ENCODE results near the gene ADGB.

The ADGB gene

DNA sequence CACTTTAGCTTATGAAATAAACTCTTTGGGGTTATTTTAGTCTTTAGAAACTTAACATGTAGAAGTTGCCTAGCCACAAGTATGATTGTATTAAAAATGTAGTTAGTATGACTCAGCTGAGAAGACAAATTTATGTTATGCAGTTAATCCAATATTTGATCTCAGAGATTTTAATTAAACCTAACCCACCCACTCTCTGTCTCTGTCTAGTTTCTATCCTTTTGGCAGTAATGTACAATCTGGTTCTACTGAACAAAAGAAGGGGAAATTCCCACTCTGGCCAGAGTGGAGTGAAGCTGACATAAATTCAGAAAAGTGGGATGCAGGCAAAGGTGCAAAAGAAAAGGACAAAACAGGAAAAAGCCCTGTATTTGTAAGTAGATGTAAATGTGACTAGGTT lies 36.4 kb downstream of the ADGB start:
- DNase-seq, result no peak

DNA sequence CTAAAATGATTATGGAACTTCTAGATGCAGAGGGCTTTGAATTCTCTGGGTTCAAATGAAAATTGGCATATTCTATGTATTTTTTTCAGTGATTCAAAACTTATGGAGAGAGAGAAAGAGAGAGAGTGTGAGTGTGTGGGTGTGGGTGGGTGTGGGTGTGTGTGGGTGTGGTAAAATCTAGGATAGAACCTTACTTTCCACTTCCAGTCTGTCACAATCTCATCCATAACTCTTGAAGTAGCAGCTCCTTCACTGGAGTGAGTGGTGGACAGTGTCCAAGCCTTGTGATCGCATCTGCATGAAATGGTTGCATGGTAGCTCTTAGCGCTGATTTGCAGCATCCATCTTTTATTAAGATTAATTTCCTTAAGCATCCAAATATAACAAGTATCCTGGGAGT lies 37.7 kb downstream of the ADGB start:
- DNase-seq, result no peak

DNA sequence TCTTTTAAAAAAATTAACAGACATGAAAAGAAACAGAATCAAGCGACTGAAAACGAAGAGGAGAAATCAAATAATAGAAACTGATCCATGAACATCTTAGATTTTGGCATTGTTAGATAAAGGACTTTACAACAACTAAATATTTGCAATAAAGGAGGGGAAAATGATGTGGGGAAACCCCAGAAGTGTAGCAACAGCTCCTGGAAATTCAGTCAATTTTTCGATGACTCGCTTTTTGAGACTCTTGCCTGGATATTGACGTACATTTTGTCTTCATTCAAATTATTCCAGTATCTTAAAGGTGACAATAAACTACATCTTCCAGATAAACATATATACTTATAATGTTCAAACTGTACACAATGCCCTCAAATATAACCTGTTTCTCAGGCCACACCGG lies 44.1 kb downstream of the ADGB start:
- DNase-seq, result no peak

DNA sequence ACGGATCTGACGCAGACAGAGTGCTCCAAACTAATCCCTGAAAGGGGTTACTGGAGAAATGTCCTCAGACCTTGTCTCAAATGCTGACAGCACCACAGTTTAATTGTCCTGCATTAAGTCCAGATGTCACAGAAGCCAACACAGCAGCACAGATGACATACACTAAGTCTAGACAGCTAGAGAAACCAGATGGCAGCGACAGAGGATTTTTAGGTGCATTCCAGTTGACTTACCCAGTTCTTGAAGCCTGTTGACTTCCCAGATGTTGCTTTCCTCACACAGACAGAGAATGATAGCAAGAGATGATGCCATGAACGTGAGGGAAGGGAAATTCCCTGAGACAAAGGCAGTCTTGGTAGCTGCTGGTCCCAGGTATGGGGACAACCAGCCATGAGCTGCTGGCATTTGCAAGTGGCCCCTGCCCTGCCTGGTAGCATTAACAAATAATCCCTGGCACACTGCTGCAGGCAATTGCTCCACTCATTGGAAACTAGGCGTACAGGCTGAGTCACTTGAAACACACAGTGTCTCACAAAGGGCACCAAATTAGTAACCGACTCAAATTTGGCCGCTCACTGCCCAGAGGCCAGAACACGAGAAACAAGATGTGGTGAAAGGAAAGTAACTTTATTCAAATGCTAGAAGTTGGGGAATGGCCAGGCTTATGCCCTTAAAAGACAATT lies 52.2 kb downstream of the ADGB start:
- no peak for DNase-seq

DNA sequence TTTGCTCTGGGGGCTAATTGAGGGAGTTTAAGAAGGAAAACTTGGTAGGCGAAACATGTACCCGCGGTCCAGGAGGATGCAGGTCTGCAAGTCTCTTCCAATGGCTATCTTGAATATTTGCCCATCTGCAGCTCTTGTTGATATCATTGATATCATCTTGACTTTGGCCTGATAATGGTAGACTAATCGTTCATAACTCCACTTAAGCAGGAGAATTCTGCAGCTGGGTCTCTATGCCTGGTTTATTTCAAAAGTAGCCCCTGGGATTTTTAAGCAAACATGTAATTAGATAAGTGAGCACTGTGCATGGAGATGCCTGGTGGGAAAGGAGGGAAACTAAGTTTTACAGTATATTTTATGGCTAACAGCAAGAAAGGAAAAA lies 52.7 kb downstream of the ADGB start:
- DNase-seq, result no peak

DNA sequence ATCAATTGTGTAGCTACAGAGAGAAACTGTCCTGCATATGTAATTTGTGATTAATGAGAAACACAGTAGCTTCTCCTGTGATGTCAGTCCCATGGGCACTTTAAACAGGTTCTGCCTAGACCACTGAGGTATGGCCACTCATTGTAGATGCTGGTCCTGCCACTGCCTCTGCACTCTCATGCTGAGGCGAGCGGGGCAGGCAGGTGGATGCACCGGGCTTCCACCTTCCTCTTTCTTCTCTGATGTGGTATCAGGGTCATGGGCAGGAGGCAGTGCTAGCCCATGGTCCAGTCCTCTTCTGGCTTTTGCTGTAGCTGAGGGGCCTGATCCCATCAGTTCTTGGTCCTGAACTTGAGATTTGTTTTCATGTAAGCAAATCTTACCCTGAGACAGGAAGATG lies 58.7 kb downstream of the ADGB start:
- DNase-seq, result no peak

DNA sequence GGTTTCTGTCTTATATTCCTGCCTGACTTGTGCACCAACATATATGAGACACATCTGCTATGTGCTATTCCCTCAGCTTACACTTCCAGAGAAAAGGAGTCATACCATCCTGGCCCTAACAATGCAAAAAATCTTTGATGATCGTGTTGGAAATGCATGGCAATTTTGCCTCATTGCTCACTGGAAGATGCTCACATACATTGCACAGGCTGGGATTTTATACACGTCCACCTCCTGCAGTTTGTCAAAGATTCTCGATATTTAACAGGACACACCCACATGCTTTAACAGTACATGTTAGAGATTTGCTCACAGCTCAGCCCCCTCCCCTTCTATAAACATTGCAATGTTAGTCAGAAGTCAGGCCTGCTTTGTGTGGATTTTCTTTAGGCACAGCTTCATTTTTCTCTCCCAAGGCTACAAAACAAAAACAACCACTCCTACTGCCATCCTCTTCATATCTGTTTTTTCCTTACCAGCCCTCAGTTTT lies 66.1 kb downstream of the ADGB start:
- DNase-seq, result no peak

DNA sequence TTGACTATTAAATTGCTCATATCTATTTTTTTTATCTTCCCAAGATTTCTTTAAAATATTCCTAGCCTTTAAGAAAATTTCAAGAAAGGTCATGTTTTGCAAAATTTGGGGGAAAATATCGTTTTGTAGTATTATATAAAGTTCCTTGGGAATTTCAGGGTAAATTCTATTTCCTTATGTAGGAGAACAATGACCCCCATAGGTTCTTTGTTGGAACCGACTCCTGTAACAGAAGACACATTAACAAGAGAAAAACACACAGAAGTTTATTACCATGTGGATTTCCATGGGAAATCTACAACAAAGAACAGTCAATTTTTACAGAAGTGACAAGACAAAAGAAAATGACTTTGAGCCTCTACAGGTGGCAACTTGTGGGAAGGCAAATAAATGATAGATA lies 68.1 kb downstream of the ADGB start:
- DNase-seq, result no peak

DNA sequence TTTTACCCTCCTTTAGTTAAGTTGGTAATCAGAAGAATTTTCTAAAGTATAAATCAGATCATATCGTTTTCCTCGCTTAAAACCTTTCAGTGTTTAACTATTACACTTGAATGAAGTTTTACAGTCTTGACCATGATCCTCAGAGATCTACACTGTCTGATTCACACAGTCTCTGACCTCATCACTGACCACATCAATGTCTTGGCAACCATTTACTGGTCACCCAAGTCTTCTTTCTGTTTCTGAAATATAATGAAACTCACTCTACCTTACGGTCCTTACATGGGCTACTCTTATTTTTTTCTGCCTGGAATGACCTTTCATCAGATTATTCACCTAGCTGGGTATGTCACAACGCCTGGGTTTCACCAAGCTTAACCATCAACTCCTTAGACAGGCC lies 71.4 kb downstream of the ADGB start:
- no peak for DNase-seq

DNA sequence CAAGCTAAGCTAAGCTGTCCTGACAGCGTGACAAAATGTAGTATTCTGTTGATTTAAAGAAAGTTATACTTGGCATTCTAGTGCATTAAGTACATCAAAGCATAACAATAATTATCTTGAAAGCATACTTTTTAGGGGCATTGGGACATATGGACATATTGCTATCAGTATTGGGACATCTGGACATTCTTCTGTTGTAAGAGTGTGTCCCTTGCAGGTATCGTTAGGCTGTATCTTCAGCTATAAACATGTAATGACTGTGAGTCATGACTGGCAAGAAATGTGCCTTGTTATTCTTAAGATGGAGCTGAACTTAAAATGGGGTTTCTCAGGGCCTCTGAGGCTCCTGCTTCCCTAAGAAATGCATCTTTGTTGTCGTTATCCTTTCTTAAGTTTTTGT lies 74.3 kb downstream of the ADGB start:
- DNase-seq, result no peak

DNA sequence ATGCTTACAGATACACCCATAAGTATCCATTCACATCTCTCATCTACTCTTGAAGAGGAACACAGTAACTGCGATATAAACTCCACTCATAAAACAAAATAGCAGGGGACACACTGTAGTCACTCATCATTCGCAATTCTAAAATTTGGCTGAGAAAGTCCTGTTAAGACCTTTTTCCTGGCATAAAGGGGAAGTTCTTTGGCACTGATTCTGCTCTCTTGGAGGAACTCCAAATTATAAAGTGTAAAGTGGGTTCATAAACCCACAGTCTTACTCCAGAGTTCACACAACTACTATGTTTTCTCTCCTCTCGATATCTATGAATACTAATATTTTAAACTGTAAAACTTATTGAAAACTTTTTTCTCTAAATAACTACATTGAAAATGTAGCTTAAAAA lies 80.6 kb downstream of the ADGB start:
- DNase-seq, result no peak

DNA sequence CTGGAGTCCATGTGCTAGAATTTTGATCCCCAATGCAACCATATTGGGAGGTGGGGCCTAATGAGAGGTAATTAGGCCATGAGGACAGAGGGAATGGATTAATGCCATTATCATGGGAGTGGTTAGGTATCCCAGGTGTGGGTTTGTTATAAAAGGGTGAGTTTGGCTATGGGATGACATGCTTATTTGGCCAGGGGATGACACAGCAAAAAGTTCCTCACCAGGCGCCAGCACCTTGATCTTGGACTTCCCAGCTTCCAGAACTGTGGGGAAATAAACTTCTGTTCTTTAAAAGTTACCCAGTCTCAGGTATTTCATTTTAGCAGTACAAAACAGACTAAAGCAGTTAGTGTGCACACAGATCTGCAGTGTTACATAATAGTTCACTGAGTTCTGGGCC lies 84.1 kb downstream of the ADGB start:
- DNase-seq, result no peak

DNA sequence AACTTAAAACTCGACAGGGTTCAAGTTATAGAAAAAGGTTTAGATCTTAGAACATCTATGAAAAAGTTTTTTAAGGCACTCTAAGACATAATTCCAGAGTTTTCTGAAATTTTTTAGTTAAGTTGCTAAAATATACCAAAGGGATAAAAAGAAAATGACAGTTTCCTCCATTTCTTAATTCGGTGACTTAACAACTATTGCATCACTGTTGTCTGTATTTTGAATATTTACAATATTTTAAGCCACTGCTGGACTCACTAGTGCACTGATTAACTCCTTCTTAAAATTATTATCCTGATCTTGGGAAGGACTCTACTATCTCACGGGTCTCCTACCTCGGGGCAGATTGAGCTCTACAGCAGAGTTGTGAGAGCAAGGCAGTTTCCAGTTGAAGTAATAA lies 91.0 kb downstream of the ADGB start:
- DNase-seq, result no peak

DNA sequence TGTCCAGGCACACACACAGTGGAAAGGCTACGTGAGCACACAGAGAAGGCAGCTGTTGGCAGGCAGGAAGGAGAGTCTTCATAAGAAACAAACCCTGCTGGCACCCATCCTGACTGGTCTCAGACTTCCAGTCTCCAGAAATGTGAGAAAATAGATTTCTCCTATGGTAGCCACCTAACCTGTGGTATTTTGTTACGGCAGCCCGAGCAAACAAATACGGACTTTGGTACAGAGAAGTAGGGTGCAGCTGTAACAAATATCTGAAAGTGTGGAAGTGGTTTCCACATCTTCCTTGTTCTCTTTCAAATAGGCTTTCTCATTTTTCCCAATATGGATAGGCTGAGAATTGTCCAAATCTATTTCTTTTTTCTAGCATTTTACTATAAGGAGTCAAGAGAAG lies 94.6 kb downstream of the ADGB start:
- no peak for DNase-seq

DNA sequence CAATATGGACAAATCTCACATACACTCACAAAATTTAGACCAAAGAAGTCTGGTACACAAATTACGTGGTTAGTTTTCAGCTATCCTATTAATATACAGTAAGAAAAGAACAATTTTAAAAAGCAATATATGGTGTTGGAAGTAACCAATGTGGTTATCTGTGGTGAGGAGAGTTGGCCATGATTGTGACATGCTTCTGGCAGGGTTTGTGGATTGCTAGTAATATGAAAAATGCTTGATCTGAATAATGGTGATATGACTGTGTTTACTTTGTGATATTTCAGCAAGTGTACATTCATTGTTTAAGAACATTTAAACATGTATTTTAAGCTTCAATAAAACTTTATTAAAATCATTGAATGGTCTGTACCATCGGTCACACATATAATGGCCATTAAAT lies 99.1 kb downstream of the ADGB start:
- DNase-seq, result no peak

DNA sequence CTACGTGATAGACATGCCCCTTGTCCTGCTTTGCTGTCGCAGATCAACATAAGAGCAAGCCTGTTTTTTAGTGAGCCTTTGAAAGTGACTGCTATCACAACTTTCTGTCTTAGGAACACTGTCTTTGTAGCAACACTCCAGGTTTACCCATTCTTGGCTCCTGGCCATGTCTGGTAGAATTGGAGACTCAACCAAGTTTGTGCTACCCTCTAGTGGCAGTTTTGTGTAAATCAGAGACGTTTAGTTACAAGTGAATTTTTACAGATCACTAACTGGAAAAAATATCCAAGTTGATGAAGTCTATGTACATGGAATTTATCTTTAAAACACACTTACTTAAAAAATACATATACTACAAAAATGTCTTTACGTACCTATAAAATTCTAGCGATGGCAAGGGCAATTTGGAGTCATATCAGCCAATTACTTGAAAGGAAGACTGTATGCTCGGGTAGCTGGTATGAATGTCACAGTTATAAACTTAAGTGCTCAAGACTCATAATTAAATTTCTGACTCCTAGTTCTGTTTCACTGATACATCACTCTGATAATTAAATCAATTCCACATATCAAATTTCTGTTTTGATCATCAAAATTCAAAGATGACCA lies 101.4 kb downstream of the ADGB start:
- peak; percentile 26 for DNase-seq

DNA sequence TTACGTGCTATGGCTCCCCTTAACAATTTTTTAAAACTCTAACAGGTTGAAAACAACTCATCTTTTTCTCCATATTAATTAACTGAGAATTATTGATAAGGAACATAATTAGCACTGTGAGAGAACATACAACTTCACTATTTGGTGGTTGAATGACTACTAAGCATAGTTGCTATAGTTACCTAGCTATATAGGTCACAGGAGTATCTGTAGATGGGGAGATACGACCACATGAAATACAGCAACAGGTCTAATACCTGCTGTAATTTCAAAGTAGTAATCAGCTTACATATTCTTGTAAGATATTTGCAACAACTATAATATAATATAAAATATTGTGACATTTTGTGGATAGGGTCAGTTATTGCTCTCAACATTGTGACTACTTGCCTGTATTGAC lies 102.9 kb downstream of the ADGB start:
- DNase-seq, result no peak

DNA sequence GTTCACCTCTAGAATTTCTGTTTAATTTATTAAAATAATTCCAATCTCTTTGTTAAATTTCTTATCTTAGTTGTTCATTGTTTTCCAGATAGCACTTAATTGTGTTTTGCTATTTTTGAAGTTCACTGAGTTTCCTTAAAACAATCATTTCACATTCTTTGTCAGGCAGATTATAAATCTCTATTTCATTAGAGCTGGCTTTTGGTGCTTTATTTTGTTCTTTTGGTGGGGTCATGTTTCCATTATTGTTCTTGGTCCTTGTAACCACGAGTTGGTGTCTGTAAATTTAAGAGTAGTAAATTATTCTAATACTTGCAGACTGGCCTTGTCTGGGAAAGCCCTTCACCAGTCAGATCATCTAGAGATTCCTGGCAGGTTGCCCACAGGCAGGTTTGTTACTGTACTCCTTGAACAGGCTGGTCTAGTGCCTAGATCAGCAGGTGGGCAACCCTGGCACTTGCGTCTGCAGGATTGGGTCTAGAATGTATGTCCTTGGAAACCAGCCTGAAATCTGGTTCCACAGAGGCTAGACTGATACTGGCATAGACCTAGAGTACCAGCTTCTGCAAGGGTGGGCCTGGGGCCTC lies 110.4 kb downstream of the ADGB start:
- DNase-seq, result no peak

DNA sequence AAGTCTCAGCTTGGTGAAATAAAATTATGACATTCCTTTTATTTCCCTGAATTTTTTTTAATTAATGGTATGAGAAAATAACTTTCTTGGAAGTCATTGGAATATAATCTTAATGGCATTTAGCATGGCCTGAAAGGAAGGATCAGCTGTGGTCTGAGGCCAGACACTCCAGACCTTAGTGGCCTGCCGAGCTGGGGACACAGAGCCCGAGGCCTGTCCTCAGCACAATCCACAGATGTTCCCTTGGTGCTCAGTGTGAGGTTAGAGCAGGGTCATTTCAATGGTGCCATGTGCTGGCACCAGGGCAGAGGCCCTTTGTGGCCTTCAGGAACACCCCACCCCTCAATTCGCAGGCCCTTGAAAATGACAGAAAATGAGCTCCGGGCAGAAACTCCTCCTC lies 120.6 kb downstream of the ADGB start:
- DNase-seq, result no peak

DNA sequence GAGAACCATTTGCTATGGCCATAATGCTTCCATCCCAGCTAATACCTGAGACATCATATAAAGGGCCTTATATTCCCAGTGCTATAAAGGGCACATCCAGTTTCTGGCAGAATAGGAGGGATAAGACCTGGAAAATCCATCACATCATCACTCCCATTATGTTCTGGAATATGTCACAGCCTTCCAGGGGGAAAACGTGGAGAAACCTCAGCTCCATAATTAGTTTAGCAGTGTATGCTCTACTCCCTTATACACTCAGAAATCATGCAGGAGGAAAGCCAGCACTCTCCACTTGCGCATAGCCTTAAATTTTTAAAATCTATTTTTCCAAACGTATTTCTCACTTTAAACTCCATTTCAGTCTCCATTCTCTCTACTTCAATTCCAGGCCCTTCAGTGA lies 140.9 kb downstream of the ADGB start:
- no peak for DNase-seq

DNA sequence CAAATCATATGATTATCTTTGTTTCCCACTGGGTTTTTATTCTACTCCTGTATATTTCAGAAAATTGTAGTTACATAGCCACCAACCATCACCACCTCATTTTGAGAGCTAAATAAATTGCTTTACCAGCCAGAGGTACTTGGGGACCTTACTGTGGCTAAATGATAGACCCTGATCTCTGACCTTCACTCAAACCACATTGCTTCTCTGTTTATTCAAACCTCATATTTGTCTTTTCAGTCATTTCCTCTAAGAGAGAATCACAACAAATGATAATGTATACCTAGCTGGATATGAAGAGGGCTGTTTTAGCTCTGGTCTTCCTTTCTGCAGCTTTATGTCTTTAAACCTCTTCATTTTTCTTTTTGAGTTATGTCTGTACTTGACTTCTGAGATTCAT lies 142.8 kb downstream of the ADGB start:
- no peak for DNase-seq

DNA sequence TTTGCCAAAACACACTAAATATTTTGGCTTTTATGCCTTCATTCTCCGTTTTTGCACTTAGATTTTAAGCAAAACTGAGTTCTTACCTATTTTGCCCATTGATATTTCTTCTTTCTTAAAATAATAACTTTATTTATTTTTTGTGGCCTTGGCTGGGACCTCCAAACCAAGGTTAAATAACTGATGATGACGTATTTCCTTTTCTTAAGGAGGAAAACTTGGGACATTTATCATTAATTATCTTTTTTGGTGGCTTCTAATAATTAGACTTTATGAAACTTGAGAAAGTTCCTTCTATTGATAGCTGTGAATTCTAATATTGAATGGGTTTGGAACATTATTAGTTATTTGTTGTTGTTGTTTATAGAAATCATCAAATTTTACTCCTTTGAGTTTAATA lies 154.5 kb downstream of the ADGB start:
- DNase-seq, result no peak

DNA sequence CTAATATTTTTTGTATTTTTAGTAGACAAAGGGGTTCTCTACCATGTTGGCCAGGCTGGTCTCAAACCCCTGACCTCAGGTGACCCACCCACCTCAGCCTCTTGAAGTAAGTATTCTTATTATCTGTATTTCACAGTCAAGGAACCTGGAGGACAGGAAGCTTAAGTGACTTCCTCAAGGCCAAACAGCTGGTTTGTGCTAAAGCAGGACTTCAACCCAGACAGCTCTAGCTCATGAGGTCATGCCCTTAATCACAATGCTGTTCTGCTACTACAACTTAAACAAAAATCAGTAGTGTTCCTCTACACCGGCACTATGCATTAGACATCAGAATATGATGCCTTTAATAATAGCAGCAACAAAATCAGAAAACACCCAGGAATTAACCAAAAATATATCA lies 168.9 kb downstream of the ADGB start:
- DNase-seq, result no peak

DNA sequence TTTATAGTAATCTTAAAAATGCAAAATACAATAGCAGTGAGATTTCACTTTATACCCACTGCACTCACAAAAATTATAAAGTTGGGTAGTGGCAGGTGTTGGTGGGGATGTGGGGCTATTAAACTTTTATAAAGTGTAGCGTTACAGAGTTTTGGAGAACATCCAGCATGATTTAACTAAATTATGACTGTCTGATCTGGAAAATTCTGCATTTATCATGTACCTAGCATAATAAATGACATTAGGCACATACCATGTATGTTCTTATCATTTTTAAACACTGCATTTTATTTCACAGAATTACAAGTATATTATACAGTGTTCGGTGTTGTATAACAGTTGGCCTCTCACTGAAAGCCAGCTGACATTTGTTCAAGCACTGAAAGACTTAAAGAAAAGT lies 169.9 kb downstream of the ADGB start:
- DNase-seq, result no peak

Measured in CD4-positive, alpha-beta T cell treated with Interleukin-15 for 1 hour (primary cell).